Measurements from ENCODE around the gene ZNF652. TPM values are rescaled to one million over a fixed set of nuclear protein-coding genes. Genes with fewer than 3 reads are reported as not detected.

The ZNF652 gene
- total and polyA plus RNA-seq, 8 donors = 27.8 to 46.8 (median 30.8) TPM

- Histone ChIP-seq H3K4me3 (no peak overlapping the region), H3K27ac (no peak overlapping the region), H3K36me3 (no peaks in the 10 kb centered on the region), H3K27me3 (no peaks in the 10 kb centered on the region), H3K4me1 (peaks cover 0 to 45% of the 10 kb centered on the region in 2 donors), H3K9me3 (no peaks in the 10 kb centered on the region)
- ATAC-seq (no peak), DNase-seq (no peak)
- no peak for TF ChIP-seq CTCF (IDR thresholded peaks at IDR 0.05)
- intact Hi-C loops (cut with DNase I) = no loop called here
Measured at GRCh38 chr17:49344914-49345313, 17.1 kb downstream of the ZNF652 start.

GRCh38 chr17:49343273-49343672, 18.8 kb downstream of the ZNF652 start:
- no peak for ATAC-seq
- H3K9me3 ChIP-seq = no peaks in the 10 kb centered on the region
- no peak for TF ChIP-seq CTCF (IDR thresholded peaks at IDR 0.05)

GRCh38 chr17:49342575-49342936, 19.5 kb downstream of the ZNF652 start:
- no peaks in the 10 kb centered on the region for H3K9me3 ChIP-seq
- intact Hi-C loops (cut with DNase I) = no loop called here
- H3K27me3 ChIP-seq = no peaks in the 10 kb centered on the region
- H3K36me3 ChIP-seq = no peaks in the 10 kb centered on the region
- peak overlapping the region; percentile 13 to 28 for H3K27ac ChIP-seq
- H3K4me3 ChIP-seq = no peak overlapping the region
- peaks cover 0 to 50% of the 10 kb centered on the region in 2 donors for H3K4me1 ChIP-seq
- TF ChIP-seq CTCF (IDR thresholded peaks at IDR 0.05) = no peak
- DNase-seq = peak in 1 of 4 donors; percentile 38
- peak; percentile 14 for ATAC-seq

More at GRCh38 chr17:49343273-49343672, 18.8 kb downstream of the ZNF652 start:
- Histone ChIP-seq H3K27ac (peak overlapping the region in 1 of 2 donors; percentile 28), H3K4me1 (peaks cover 0 to 50% of the 10 kb centered on the region in 2 donors), H3K36me3 (no peaks in the 10 kb centered on the region), H3K4me3 (no peak overlapping the region), H3K27me3 (no peaks in the 10 kb centered on the region)
- no peak for DNase-seq
- intact Hi-C loops (cut with DNase I) = no loop called here

GRCh38 chr17:49341356-49341755, 20.7 kb downstream of the ZNF652 start:
- no peak for ATAC-seq
- Histone ChIP-seq H3K27me3 (no peaks in the 10 kb centered on the region), H3K27ac (peak overlapping the region; percentile 13 to 41), H3K4me3 (no peak overlapping the region), H3K4me1 (peaks cover 0 to 50% of the 10 kb centered on the region in 2 donors), H3K9me3 (no peaks in the 10 kb centered on the region), H3K36me3 (no peaks in the 10 kb centered on the region)
- DNase-seq = no peak
- intact Hi-C loops (cut with DNase I) = no loop called here
- no peak for TF ChIP-seq CTCF (IDR thresholded peaks at IDR 0.05)

GRCh38 chr17:49339354-49339753, 22.7 kb downstream of the ZNF652 start:
- intact Hi-C loops (cut with DNase I) = no loop called here
- ATAC-seq (no peak), DNase-seq (no peak)
- no peak for TF ChIP-seq CTCF (IDR thresholded peaks at IDR 0.05)
- H3K36me3 ChIP-seq = no peaks in the 10 kb centered on the region
- no peaks in the 10 kb centered on the region for H3K27me3 ChIP-seq
- H3K4me3 ChIP-seq = no peak overlapping the region
- no peak overlapping the region for H3K27ac ChIP-seq
- H3K4me1 ChIP-seq = peaks cover 0 to 40% of the 10 kb centered on the region in 2 donors
- no peaks in the 10 kb centered on the region for H3K9me3 ChIP-seq

All from left lung (tissue), 10 donors.